CD4-positive, alpha-beta T cell (primary cell): ENCODE measurements around the gene LARGE1. TPM values are rescaled to one million over a fixed set of nuclear protein-coding genes. Genes with fewer than 3 reads are reported as not detected.

ENCODE experiments used
- ATAC-seq: fragments of 200-7000 bp; cut with Tn5 transposase; one replicate; pipeline ENCODE4 v1.10.0; 2022; ENCODE audit warnings: mild to moderate bottlenecking; ENCODE audit not compliant: poor library complexity
- CTCF ChIA-PET: fragments of 350-600 bp; sonication (Branson Sonifier 250); formaldehyde crosslinking; loops from one replicate; lab custom pipeline; 2021; ENCODE audit warnings: antibody characterized with exemption, inconsistent platforms; lab: Charles Lee
- POLR2A ChIA-PET: fragments of 350-600 bp; sonication (Branson Sonifier 250); formaldehyde crosslinking; loops from one replicate; lab custom pipeline; 2021; ENCODE audit warnings: antibody characterized with exemption, inconsistent platforms; lab: Charles Lee
- DNase-seq, 14 experiments: peaks; one replicate each; pipeline ENCODE4 v3.0.0-alpha.2; 2013 to 2020; ENCODE audit warnings: mixed read lengths in 2 of 14
- H3K27ac ChIP-seq, 2 donors: one replicate each; pipeline versions ENCODE4 v1.5.1 to v1.7.0; 2013; ENCODE audit warnings: low read length in 2 of 2, low read depth in 1 of 2, mild to moderate bottlenecking in 1 of 2
- H3K27me3 ChIP-seq, 2 experiments: 1 replicate in 1 of 2; 2 replicates in 1 of 2; pipeline versions ENCODE4 v1.6.1 to v1.7.0; 2013; ENCODE audit warnings: low read length in 2 of 2, control low read depth in 1 of 2, mild to moderate bottlenecking in 1 of 2, moderate library complexity in 1 of 2; ENCODE audit not compliant: insufficient read depth in 2 of 2, control insufficient read depth in 1 of 2
- H3K36me3 ChIP-seq: one replicate; pipeline ENCODE4 v1.6.1; 2013; ENCODE audit warnings: low read length, control low read depth; ENCODE audit not compliant: insufficient read depth
- H3K4me1 ChIP-seq: one replicate; pipeline ENCODE4 v1.6.1; 2013; ENCODE audit warnings: low read length, control low read depth; ENCODE audit not compliant: insufficient read depth
- H3K4me3 ChIP-seq: one replicate; pipeline ENCODE4 v1.5.1; 2013; ENCODE audit warnings: mild to moderate bottlenecking, low read length, moderate library complexity
- H3K9me3 ChIP-seq, 2 experiments: 1 replicate in 1 of 2; 2 replicates in 1 of 2; pipeline versions ENCODE4 v1.6.1 to v1.7.0; 2013; ENCODE audit warnings: low read length in 2 of 2, mild to moderate bottlenecking in 2 of 2, control low read depth in 1 of 2, moderate library complexity in 1 of 2; ENCODE audit not compliant: control insufficient read depth in 1 of 2, insufficient read depth in 1 of 2
- H3K27ac Mint-ChIP-seq: one replicate; pipeline ENCODE4 v1.8.0; 2020; ENCODE audit warnings: mixed read lengths
- H3K27me3 Mint-ChIP-seq: one replicate; pipeline ENCODE4 v1.8.0; 2021; ENCODE audit warnings: mixed read lengths
- H3K36me3 Mint-ChIP-seq: one replicate; pipeline ENCODE4 v1.8.0; 2021; ENCODE audit warnings: low read depth, mixed read lengths
- H3K4me1 Mint-ChIP-seq: one replicate; pipeline ENCODE4 v1.8.0; 2021; ENCODE audit warnings: low read depth, mixed read lengths
- H3K4me3 Mint-ChIP-seq: one replicate; pipeline ENCODE4 v1.8.0; 2020; ENCODE audit warnings: mild to moderate bottlenecking, mixed read lengths
- H3K9me3 Mint-ChIP-seq: one replicate; pipeline ENCODE4 v1.8.0; 2020; ENCODE audit warnings: mixed read lengths
- CTCF ChIP-seq: fragments of 200-600 bp; IDR thresholded peaks from one replicate; pipeline ENCODE4 v1.8.0; 2022; ENCODE audit warnings: antibody characterized with exemption, mild to moderate bottlenecking
- intact Hi-C, 2 experiments: fragments of 100-400 bp; cut with DNase I in 1 of 2; cut with micrococcal nuclease in 1 of 2; formaldehyde crosslinking; loops; one replicate each; pipeline versions ENCODE4 v1.15.1 to v1.9.0; 2023 to 2025; cut with DNase I, micrococcal nuclease
- total RNA-seq, 174 experiments: library from RNA in 2 of 174; stranded (reverse) in 2 of 174; gene quantifications; one replicate each; pipeline ENCODE4 v1.2.3 and lab custom pipeline; 2021 to 2026

Gene LARGE1
- total RNA-seq, 2 experiments from 2014 or later = 0.14 to 0.70 TPM

GRCh38 chr22:33357981-33358399 is 562.3 kb downstream of the LARGE1 start:
- Mint-ChIP-seq H3K36me3 (no peaks in the 10 kb centered on the region), H3K4me1 (no peaks in the 10 kb centered on the region), H3K27ac (no peak overlapping the region), H3K4me3 (no peak overlapping the region), H3K27me3 (no peaks in the 10 kb centered on the region), H3K9me3 (no peaks in the 10 kb centered on the region)
- POLR2A ChIA-PET = no interaction called here
- CTCF ChIA-PET = no interaction called here
- Histone ChIP-seq H3K27ac (no peak overlapping the region), H3K27me3 (no peaks in the 10 kb centered on the region), H3K4me3 (no peak overlapping the region), H3K9me3 (peaks cover 0 to 3% of the 10 kb centered on the region in 2 experiments), H3K36me3 (no peaks in the 10 kb centered on the region), H3K4me1 (no peaks in the 10 kb centered on the region)
- no peak for ATAC-seq
- no peak for TF ChIP-seq CTCF
- intact Hi-C loops = no loop called here
- DNase-seq = no peak

DNA sequence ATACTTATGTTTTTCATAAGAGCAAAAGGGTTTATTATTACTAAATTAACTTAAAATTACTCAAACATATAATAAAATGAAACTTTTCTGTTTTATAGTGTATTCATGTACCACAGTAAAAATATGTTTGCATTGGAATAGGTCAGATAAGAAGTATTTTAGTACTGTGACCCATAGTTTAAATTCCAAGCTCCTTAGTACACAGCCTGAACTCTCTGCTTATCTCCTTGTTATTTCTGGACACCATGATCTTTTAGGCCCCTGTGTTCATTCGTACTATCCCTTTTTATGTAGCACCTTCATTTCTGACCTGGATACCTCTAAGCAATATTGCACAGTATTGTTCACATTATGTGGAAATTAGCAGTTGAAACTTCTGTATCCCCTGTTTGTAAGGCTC is 565.3 kb downstream of the LARGE1 start:
- peaks cover 0 to 9% of the 10 kb centered on the region in 2 experiments for H3K9me3 ChIP-seq
- no peak overlapping the region for H3K4me3 Mint-ChIP-seq
- H3K36me3 ChIP-seq = no peaks in the 10 kb centered on the region
- CTCF ChIA-PET = no interaction called here
- H3K4me1 ChIP-seq = no peaks in the 10 kb centered on the region
- no peaks in the 10 kb centered on the region for H3K27me3 ChIP-seq
- POLR2A ChIA-PET = no interaction called here
- no peak overlapping the region for H3K27ac ChIP-seq
- DNase-seq (no peak), ATAC-seq (no peak)
- H3K36me3 Mint-ChIP-seq = no peaks in the 10 kb centered on the region
- no peak overlapping the region for H3K4me3 ChIP-seq
- intact Hi-C loops = no loop called here
- H3K4me1 Mint-ChIP-seq = no peaks in the 10 kb centered on the region
- no peak for TF ChIP-seq CTCF
- no peaks in the 10 kb centered on the region for H3K9me3 Mint-ChIP-seq
- H3K27me3 Mint-ChIP-seq = no peaks in the 10 kb centered on the region
- H3K27ac Mint-ChIP-seq = no peak overlapping the region

DNA sequence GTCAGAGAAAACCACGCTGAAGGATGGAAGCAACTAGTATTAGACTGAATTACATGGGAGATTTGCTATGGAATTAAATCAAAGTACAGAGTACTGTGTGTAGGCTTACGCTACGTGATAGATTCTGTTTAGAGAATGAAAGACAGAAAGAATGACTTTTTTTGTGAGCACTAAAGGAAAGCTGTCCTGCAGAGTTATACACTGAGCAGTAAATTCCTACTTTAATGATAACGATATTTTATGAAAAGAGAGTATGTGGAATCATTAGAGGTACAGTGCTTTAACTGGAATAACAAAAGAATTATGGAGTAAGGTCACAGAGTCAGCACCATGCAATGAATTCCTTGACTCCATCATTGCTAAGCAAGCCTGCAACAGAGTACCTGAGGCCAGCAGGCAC is 566.8 kb downstream of the LARGE1 start:
- ATAC-seq (no peak), DNase-seq (no peak)
- no peaks in the 10 kb centered on the region for H3K27me3 Mint-ChIP-seq
- peaks cover 0 to 9% of the 10 kb centered on the region in 2 experiments for H3K9me3 ChIP-seq
- H3K36me3 ChIP-seq = no peaks in the 10 kb centered on the region
- TF ChIP-seq CTCF = no peak
- ChIA-PET CTCF (no interaction called here), POLR2A (no interaction called here)
- H3K36me3 Mint-ChIP-seq = no peaks in the 10 kb centered on the region
- no peak overlapping the region for H3K4me3 ChIP-seq
- no peaks in the 10 kb centered on the region for H3K4me1 Mint-ChIP-seq
- H3K27ac ChIP-seq = no peak overlapping the region
- H3K4me3 Mint-ChIP-seq = no peak overlapping the region
- no peaks in the 10 kb centered on the region for H3K4me1 ChIP-seq
- intact Hi-C loops = no loop called here
- peaks cover 3% of the 10 kb centered on the region for H3K9me3 Mint-ChIP-seq
- no peak overlapping the region for H3K27ac Mint-ChIP-seq
- no peaks in the 10 kb centered on the region for H3K27me3 ChIP-seq
